CD4-positive, alpha-beta T cell treated with Interleukin-10 for 1 hour (primary cell): ENCODE data around the gene SLC34A3.
A peak's percentile ranks its signal among the peaks of the same experiment; 100 is the strongest.

ENCODE experiments used
- DNase-seq: peaks from one replicate; pipeline ENCODE4 v3.0.0-alpha.2; 2020

SLC34A3 gene

GRCh38 chr9:137218754-137219271 lies 11.9 kb upstream of the SLC34A3 start:
- DNase-seq = no peak

GRCh38 chr9:137219757-137220316 lies 10.9 kb upstream of the SLC34A3 start:
- DNase-seq = no peak

DNA sequence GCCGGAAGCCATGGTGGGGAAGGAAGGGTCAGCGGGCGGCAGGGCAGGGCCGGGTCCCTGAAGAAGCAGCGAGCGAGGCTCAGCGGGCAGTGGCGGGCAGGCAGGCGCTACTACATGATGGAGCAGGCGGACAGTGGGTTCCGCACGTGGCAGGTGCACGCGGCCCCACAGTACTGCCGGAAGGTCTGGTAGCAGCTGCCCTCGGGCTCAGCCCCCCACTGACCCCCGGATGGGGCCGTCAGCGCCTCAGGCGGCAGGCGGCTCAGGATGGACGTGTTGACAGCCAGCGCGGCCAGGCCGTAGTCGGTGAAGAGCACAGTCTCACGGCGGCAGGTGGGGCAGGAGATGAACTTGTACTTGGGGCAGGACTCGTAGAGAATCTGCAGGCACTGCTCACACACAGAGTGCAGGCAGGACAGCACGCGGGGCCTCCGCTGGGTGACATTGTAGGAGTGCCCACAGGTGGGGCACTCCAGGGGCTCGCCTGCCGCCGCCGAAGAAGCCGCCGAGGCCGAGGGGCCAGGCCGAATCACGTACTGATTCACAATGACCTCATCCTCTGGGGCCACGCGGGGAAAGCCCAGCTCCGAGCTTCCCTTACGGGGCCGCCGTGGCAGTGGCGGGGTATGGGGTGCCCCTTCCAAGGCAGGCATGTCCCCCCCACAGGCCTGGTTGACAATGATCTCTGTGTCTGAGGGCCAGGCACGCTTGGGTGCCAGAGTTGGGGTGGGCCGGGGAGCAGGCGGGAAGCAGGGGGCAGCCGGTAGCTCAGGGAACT lies 10.2 kb upstream of the SLC34A3 start:
- DNase-seq = no peak

DNA sequence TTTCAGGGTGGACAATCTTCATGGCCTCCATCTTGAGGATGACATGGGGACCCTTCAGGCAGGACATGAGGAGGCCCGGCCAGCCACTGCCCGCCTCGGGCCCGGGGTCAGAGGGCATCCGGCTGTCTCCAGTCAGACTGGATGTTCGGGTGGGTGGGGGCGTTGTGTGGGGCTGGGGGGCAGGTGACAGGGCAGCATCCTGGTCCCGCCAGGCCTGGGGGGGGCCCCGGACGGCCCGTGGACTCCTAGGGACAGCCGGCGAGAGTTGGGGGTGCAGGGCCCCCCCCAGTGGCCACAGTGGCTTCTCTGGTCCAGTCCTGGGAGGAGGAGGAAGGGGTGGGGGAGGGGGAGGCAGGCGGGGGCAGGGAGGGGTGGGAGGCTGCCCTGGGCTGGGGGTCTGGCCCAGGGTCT lies 9.6 kb upstream of the SLC34A3 start:
- DNase-seq = no peak

DNA sequence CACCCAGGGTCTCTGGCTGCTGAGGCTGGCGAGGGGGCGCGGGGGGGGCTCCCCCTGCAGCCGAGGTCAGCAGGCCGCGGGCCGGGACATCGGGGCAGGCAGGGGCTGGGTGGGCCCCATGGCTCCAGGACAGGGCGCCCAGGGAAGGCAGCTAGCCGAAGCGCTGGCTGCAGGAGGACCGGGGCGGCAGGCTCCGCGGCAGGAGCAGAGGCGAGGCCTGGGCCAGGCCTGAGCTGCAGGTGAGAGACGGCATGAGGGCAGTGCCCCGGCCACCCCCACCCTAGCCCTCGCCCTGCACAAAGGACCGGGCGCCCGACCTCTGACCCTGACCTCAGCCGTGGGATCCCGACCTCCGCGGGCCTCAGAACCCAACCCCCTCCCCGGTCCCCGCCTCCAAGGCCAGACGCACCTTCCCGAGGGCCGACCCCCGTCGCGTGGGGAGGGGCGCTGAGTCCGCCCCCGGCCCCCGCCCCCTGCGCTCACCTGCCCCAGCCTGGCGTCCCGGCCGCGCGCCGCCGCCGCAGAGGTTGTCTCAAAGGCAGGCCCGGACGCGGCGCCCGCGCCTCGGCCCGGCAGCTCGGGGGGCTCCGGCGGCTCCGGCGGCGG lies 9.1 kb upstream of the SLC34A3 start:
- DNase-seq = peak; percentile 32

GRCh38 chr9:137222190-137223077 lies 8.3 kb upstream of the SLC34A3 start, which contains the start of gene RNF208:
Gene RNF208 (minus strand): TSS chr9:137222240. CDS start chr9:137221212, 1,028 bp downstream.
- DNase-seq = no peak

DNA sequence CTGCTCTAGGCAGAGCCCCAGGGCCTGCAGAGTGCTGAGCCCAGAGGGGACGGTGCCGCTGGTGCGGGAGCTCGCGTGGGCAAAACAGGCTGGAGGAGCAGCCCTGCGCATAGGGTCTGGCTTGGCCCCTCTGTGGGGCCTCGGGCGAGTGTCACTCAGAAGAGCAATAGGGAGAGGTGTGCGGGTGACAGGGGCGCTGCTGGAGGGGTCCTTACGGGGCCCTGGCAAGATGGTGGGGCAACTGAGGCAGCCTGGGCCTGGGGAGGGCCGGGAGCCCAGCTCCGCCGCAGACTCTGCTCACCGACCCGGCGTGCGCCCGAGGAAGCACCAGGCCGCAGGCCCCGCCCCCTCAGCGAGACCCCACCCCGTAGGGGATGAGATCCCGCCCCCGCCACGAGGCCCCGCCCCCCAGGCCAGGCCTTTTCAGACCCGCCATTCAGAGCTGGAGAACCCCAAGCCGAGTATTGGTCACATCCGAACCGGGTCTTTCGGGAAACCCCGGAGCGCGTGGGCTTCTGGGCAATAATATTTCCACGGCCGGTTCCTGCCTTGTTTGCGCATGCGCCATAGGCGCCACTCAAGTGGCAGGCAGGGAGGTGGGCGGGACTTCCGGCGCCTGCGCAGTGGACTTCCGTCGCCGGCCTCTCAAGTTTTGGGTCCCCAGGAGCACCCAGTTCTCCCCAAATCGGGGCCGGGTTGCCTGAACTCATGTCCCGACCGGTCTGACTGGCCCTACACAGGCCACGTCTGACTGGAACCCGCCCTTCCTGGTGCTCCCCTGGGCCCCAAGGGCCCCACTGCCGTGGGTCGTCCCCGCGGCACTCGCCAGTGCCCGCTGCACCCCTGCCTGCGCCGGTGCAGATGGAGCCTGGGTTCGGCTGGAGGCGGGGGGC lies 7.4 kb upstream of the SLC34A3 start:
- peak; percentile 99 for DNase-seq

- DNase-seq = no peak
These were observed 5.6 kb upstream of the SLC34A3 start, which contains the start of gene CYSRT1 for GRCh38 chr9:137224830-137225694. Gene CYSRT1 (plus strand): TSS chr9:137225174. CDS start chr9:137225622, 448 bp downstream.

DNA sequence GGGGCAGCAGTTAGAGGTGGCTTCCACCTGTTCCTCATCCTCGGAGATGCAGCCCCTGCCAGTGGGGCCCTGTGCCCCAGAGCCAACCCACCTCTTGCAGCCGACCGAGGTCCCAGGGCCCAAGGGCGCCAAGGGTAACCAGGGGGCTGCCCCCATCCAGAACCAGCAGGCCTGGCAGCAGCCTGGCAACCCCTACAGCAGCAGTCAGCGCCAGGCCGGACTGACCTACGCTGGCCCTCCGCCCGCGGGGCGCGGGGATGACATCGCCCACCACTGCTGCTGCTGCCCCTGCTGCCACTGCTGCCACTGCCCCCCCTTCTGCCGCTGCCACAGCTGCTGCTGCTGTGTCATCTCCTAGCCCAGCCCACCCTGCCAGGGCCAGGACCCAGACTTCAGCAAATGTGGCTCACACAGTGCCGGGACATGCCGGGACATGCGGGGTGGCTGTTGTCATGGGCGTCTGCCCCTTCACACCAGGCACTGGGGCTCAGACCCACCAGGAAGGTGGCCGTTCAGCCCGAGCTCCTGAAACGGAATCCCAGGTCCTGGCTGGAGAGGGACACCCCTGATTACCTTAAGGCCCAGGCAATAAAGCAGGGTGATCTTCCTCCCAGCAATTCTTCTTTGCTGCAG lies 4.9 kb upstream of the SLC34A3 start:
- DNase-seq = no peak

GRCh38 chr9:137226338-137227053 lies 4.2 kb upstream of the SLC34A3 start:
- no peak for DNase-seq

DNA sequence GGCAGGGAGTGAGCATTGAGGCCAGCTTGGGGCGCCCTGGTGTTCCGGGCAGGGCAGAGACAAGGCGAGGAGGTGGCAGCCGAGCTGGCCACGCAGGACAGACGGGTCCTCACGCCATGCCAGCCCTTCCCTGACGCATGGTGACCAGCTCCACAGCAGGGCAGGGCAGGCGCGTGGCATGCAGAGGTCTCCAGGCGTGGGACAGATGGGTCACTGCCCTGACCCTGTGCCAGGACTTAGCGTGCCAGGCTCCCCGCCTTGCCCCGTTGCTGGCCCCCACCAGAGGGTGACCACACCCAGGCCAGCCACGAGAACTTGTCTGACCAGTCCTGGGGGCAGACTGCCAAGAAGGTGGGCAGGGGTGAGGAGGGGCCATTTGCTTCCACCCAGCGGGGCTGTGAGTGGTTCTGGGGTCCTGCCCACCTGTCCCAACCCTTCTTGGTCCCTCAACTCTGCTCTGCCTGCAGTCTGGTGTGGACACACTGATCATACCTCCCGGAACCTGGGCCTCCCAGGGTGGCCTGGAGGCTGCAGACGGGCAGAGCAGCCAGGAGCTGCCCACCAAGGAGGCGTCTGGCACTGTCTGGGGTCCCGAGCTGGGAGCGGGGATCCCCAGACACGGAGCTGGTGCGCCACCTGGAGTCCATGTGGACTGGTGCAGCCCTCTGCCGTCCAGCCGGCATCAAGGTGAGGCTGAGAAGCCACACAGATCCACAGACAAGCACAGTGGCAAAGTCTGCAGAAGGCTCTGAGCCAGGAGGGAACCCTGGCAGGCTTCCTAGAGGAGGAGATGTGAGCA lies 3.4 kb upstream of the SLC34A3 start, which contains the start of gene RNF224:
RNF224 (plus strand) TSS at position 449 of the 799 bp plus-strand sequence. CDS start 834 bp downstream, outside the sequence.
- DNase-seq = peak; percentile 87

GRCh38 chr9:137227853-137228505 lies 2.7 kb upstream of the SLC34A3 start:
- DNase-seq = no peak

GRCh38 chr9:137228506-137228967 lies 2.2 kb upstream of the SLC34A3 start:
- DNase-seq = no peak

- no peak for DNase-seq
These were observed 1.5 kb upstream of the SLC34A3 start for GRCh38 chr9:137228968-137229896.

GRCh38 chr9:137229903-137230704 lies 597 bp upstream of the SLC34A3 start:
- no peak for DNase-seq
